GM12872 (cell line): ENCODE data around the gene TTLL1.

Experiments
- TF ChIP-seq, protein P1 (sequence below): IDR thresholded peaks from 3 replicates; pipeline ENCODE4 v1.5.1; 2011; ENCODE audit warnings: low read depth, mild to moderate bottlenecking, low read length, moderate library complexity; ENCODE audit not compliant: insufficient read depth

Gene TTLL1

DNA sequence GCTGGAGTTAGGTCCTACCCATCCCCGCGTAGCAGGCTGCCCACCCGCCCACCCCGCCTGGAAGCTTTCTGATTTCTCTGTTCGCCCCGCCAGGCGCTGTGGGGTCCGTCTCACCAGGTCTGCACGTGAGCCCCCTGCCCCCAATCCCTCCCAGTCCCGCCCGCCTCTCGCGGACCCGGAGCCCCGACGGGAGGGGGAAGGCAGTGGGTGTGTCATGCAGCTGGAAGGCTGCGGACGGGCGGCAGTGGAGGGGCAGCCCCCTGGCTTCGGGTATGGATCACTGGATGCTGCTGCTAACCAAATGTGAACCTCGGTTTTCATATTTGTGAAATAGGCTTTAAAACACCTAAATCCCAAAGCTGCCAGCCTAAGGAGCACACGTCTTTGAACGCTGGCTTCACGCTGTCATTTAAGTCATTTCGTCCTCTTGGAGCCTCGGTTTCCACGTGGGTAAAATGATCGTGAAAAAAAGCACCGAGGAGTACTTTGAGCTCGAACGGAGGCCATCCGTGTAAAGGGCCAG, 20.8 kb upstream of the TTLL1 start:
- TF ChIP-seq, protein P1, sequence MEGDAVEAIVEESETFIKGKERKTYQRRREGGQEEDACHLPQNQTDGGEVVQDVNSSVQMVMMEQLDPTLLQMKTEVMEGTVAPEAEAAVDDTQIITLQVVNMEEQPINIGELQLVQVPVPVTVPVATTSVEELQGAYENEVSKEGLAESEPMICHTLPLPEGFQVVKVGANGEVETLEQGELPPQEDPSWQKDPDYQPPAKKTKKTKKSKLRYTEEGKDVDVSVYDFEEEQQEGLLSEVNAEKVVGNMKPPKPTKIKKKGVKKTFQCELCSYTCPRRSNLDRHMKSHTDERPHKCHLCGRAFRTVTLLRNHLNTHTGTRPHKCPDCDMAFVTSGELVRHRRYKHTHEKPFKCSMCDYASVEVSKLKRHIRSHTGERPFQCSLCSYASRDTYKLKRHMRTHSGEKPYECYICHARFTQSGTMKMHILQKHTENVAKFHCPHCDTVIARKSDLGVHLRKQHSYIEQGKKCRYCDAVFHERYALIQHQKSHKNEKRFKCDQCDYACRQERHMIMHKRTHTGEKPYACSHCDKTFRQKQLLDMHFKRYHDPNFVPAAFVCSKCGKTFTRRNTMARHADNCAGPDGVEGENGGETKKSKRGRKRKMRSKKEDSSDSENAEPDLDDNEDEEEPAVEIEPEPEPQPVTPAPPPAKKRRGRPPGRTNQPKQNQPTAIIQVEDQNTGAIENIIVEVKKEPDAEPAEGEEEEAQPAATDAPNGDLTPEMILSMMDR: no peak

DNA sequence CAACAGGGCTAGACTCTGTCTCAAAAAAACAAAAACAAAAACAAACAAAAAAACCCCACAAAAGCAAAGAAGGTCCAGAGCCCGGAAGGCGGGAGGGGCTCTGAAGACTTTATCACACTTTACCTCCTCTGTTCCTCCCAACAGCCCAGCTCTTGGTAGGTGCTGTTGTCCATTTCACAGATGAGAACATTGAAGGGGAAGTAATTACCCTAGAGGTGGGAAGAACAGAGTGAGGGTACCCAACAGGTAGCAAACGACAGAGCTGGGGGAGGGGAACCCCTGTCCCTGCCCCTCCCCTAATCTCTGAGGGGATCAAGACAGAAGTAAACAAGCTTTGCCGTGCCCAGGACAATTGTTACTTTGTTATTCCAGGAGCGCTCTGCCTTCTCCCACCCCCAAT, 20.3 kb upstream of the TTLL1 start:
- TF ChIP-seq, protein P1: no peak

DNA sequence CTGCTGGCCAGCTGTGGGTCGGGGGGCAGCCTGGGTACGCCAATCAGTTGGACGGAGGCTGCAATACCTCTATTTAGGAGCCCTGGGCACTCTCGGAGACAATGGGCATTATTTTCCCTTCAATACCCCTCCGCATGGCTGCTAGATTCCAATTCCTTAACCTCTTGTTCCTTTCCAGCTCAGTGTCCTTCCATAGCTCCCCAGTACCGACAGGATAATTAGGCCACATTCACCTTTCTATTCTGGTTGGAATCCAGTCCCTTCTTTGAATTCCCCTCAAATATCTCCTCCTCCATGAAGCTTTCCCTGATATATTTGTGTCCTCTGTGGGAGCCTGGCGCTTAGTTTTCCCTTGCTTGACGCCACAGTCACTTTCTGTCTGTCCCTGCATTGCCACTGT, 17.1 kb upstream of the TTLL1 start:
- TF ChIP-seq, protein P1: no peak

DNA sequence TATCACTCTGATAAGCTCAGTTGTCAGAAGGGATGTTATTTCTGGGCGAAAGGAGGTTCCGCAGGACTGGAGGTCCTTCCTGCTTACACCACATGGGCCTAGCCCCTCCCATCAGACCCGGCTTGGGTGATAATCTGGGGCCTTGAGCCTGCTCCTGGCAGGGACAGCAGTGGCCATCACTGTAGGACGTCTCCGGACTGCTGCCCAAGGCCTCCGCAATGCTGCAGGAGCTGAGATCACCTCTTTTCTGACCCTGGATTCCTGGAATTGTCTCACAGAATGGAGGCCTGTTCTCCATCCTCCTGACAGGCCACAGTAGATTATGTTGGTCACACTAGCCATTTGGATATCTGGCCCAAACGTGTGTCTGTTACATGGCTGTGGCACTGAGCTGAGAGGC, 12.1 kb upstream of the TTLL1 start:
- TF ChIP-seq, protein P1: no peak

DNA sequence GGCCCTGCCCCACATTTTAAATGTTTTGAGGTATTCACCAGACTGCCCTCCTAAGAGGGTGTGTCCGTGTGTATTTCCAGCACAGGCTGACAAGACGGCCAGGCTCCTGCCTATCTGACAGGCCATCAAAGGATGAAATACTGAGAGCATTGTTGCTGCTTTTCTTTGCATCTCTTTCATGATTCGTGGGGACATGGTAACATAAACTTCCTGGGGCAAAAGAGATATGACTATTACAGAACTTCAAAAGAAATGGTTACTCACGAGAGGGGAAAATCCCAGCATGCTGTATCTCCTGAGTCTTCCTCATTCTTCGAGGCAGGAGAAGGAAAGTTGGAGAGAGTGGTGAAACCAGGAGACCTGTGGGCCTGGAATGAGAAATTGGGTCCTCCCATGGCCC, 11.0 kb upstream of the TTLL1 start:
- TF ChIP-seq, protein P1: no peak

DNA sequence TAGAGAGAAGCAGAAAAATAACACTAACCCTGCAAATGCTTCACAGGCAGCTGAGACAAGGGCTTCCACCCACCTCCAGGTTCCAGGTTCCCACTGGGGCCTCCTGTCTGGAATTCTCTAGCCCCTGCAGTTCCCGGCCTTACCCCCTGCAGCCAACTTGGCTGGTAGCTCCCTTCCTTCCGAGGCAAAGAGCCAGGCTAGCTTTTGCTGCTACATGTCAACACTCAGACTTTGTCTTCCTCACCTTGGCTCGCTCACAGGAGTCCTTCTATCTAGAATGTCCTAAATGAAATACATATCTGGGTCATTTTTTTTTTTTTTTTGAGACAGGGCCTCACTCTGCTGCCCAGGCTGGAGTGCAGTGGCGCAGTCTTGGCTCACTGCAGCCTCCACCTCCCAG, 9.9 kb upstream of the TTLL1 start:
- TF ChIP-seq, protein P1: no peak

DNA sequence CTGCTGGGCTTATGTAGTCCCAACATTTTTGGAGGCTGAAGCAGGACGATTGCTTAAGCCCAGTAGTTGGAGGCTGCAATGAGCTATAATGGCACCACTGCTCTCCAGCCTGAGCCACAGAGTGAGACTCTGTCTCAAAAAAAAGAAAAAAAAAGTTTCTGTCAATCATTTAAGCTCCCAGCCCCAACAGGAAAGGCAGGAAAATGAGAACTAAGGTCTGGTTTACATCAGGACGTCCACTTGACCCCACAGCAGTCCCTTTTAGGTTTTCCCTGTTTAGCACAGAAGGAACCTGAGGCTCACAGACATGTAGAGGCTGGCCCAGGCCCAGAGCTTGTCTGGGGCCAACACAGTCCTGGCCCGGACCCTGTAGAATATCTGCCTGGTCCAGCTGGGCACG, 9.2 kb upstream of the TTLL1 start:
- TF ChIP-seq, protein P1: no peak

DNA sequence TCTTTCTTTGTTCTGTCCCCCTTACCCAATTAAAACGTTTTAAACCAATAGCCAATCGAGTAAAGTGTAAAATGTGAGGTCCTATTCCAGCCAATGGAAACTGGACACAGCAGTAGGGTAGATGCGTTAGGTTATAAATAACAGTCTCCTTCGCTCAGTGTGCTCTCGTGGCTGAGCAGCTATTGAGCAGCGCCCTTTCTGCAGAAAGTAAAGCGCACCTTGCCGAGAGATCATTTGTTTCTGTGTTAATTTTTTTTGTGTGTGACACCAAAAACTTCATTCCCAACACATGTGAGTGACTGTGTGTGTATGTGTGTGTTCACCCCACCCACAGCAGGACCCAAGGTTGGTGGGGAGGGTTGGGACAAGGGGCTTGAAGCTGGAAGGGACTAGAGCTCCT, 7.2 kb upstream of the TTLL1 start:
- TF ChIP-seq, protein P1: no peak
